GM18502 (cell line): ENCODE measurements around the gene FBXL20.
"Not testable (repeated sequence)": the region's sequence is repeated elsewhere in the genome, so short reads cannot be mapped to it uniquely, and the experiment has no call there.

Experiments used
- ATAC-seq: cut with Tn5 transposase; IDR thresholded peaks from one replicate; pipeline ENCODE4 v1.9.1; 2021; ENCODE audit warnings: mild to moderate bottlenecking; ENCODE audit not compliant: unreplicated experiment, poor library complexity

The FBXL20 gene

GRCh38 chr17:39401412-39402243 lies at the start of gene FBXL20:
Gene FBXL20, minus strand, starts transcription at chr17:39401626. Its CDS starts 224 bp downstream, at chr17:39401402.
- peak; percentile 68 for ATAC-seq

- peak; percentile 92 for ATAC-seq
Measured at GRCh38 chr17:39450847-39451581, 49.6 kb upstream of the FBXL20 start, which contains the start of gene MED1. Gene MED1, minus strand, starts transcription at chr17:39451263. Its CDS starts 201 bp downstream, at chr17:39451062.

DNA sequence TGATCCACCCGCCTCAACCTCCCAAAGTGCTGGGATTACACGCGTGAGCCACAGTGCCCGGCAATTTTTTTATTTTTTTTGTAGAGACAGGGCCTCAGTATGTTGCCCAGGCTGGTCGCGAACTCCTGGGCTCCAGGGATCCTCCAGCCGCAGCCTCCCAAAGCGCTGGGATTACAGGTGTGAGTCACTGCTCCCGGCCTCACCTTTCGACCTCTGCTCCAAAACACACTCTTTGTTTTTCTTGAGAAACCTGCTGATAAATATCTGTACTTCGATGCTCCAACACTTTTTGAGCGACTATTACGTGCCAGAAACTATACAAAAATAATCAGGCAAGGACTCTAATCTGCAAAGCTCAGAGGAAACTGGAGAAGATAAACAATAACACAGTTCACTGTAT lies 48.6 kb upstream of the FBXL20 start:
- ATAC-seq, result no peak

- no peak for ATAC-seq
Measured at GRCh38 chr17:39447561-39447960, 46.1 kb upstream of the FBXL20 start.

- ATAC-seq, result no peak
Measured at GRCh38 chr17:39443326-39443725, 41.9 kb upstream of the FBXL20 start.

GRCh38 chr17:39439868-39440267 lies 38.4 kb upstream of the FBXL20 start:
- ATAC-seq, result not testable (repeated sequence)

DNA sequence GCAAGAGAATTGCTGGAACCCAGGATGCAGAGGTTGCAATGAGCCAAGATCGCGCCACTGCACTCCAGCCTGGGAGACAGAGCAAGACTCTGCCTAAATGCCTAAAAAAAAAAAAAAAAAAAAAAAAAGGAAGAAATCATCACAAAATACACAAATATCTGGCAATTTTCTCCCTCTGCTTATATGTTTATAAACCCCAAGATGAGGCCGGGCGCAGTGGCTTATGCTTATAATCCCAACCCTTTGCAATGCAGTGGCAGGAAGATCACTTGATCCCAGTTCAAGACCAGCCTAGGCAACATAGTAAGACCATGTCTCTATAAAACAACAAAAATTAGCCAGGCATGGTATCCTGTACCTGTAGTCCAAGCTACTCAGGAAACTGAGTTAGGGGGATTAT lies 28.2 kb upstream of the FBXL20 start:
- no peak for ATAC-seq

DNA sequence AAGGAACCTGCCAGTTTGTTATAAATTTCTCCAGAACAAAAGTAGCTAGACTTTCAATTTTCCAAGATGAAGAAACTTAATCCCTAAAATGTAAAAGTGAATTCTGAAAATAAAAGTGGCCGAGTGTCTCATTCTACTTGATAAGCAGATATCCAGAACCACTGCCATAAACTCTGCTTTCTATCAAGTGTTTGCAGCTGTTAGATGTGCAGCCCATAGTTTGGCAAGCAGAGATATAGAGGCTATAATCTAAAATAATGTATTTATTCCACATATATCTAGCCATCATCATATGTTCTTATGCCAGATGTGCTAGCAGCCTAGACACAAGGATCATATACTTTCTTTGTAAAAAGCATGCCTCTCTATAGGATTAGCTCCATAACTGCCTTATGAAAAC lies 14.7 kb upstream of the FBXL20 start:
- no peak for ATAC-seq

DNA sequence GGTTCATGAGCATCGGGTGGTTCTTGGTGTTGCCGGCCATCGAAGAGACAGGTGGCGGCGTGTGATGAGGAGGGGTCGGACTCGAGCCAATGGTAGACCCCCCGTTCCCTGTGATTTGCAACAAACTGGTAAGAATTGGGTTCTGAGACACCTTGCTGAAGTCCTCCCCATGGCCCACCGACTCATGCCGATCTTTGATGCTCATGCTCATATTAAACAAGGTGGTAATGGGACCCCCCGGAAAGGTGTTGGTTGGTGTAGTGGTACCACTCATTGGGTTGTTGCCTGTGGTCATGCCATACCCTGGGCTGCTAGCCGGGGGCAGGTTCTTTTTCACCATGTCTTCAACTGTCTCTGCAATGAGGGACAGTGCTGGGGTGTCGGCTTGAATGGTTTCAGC lies 8.9 kb upstream of the FBXL20 start:
- no peak for ATAC-seq

DNA sequence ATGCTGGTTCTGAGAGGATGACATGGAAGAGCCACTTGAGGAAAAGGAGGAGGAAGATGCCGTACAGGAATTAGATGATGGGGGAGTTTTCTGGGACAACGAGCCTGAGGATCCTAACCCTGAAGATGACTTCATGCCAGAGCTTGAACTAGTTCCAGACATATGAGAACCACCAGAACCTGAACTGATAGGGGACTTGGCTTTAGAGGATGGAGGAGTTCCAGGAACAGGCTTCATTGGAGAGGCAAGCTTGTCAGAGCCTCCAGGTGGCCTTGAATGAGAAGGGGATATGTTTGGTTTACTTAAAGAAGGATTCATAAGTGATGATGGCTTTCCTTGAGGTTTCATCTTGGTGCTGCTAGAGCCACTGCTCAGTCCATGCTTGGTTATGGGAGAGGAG lies 6.9 kb upstream of the FBXL20 start:
- ATAC-seq, result no peak

- no peak for ATAC-seq
Measured at GRCh38 chr17:39406951-39407350, 5.5 kb upstream of the FBXL20 start.

DNA sequence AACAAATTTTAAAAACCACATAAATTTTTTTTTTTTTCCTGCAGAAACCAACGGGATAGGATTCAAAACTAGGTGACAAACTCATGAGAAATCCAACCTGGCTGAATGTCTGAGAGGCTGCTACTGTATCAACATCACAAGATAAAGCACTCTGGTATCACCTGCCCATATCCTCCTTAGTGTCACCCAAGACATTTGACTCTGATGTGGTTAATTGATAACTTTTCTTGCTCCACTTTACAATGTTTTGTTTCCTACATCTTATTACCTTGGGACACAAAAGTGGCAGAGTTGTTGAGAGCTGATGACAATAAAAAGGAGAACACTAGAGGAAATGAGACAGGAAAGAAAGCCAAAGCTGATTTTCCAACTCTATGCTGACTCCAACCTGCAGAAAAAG lies 4.0 kb upstream of the FBXL20 start:
- ATAC-seq, result no peak

- ATAC-seq, result no peak
Measured at GRCh38 chr17:39404542-39405378, 3.3 kb upstream of the FBXL20 start.

- ATAC-seq, result no peak
Measured at GRCh38 chr17:39402890-39403605, 1.6 kb upstream of the FBXL20 start.

GRCh38 chr17:39402244-39402889 lies 941 bp upstream of the FBXL20 start:
- ATAC-seq, result peak; percentile 60

GRCh38 chr17:39400547-39401411 lies 647 bp downstream of the FBXL20 start:
- no peak for ATAC-seq

GRCh38 chr17:39399791-39400190 lies 1.6 kb downstream of the FBXL20 start:
- no peak for ATAC-seq

DNA sequence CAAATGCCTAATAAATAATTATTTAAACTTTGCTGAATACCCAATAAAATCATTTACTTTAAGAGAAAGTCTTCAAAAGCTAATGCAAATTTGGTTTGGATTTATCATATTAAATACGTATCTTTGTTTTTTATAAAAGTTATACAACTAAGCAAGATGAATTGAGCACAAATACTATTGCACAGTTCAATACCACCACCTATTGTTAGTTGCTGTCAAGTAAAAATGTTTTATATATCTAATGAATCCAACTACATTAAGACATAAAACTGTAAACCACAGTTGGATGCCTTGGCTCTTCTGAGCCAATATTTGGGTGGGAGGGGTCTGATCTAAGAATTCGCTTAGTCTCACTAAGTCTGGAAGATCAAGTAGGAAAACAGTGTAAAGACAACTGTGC lies 7.7 kb downstream of the FBXL20 start:
- ATAC-seq, result no peak

- no peak for ATAC-seq
Measured at GRCh38 chr17:39391448-39391847, 10.0 kb downstream of the FBXL20 start.
